Measurements from ENCODE around the gene ICE1.

ICE1 gene

DNA sequence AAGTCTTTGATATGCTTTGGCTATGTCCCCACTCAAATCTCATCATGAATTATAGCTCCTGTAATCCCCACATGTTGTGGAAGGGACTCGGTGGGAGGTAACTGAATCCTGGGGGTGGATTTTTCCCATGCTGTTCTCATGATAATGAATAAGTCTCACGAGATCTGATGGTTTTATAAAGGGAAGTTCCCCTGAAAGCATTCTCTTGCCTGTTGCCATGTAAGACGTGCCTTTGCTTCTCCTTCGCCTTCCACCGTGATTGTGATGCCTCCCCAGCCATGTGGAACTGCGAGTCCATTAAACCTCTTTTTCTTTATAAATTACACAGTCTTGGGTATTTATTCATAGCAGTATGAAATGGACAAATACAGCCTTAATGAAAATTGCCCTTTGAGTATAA, 44.7 kb upstream of the ICE1 start:
- Histone ChIP-seq H3K4me3 (ENCODE audit: low read depth in 1 of 2, low read length in 1 of 2) (no peak overlapping the region), H3K36me3 (no peaks in the 10 kb centered on the region), H3K9me3 (no peaks in the 10 kb centered on the region), H3K4me1 (ENCODE audit: control insufficient read depth in 1 of 2, insufficient read depth in 1 of 2, low read depth in 1 of 2, low read length in 1 of 2) (no peaks in the 10 kb centered on the region), H3K27me3 (no peaks in the 10 kb centered on the region), H3K27ac (no peak overlapping the region)
- TF ChIP-seq CTCF (IDR thresholded peaks at IDR 0.05) = no peak

DNA sequence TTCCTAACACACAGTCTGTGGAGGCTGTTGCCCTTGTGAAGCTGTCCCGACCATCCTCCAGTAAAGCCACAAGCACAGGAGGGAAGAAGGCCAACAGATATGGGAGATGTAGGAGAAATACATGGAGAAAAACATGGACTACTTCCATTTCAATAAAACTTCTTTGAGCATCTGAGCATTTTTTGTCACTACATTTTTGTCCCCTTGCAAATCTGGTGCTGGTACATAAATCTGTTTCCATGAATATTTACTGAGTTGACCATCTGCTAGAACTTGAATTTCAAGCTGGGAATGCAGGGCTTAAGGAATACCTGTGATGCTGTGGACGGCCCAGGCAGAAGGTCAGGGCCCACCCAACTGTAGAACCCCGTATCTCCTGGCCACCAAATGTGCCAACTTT, 43.9 kb upstream of the ICE1 start:
- H3K4me3 ChIP-seq (ENCODE audit: low read depth in 1 of 2, low read length in 1 of 2) = no peak overlapping the region
- TF ChIP-seq CTCF (IDR thresholded peaks at IDR 0.05) = no peak

DNA sequence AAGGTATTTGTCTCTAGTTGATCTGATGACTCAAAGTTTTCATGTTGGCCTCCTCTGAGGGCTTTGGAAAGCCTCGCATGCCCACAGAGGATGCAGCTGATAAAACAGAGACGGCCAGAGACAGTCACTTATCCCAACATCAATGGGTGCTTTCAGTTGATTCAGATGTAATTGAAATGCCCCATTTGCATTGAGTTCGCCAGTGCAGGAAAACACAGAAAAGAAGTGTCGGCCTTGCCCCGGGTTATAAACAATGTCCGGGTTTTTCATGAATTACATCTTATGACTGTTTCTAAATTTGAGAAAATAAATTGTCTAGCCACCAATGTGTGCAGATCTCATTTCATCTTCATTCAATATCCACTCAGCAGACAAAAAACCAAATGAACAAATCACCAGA, 42.2 kb upstream of the ICE1 start:
- Histone ChIP-seq H3K27me3 (no peaks in the 10 kb centered on the region), H3K9me3 (no peaks in the 10 kb centered on the region), H3K4me3 (ENCODE audit: low read depth in 1 of 2, low read length in 1 of 2) (no peak overlapping the region), H3K27ac (no peak overlapping the region), H3K4me1 (ENCODE audit: control insufficient read depth in 1 of 2, insufficient read depth in 1 of 2, low read depth in 1 of 2, low read length in 1 of 2) (no peaks in the 10 kb centered on the region), H3K36me3 (no peaks in the 10 kb centered on the region)
- no peak for TF ChIP-seq CTCF (IDR thresholded peaks at IDR 0.05)

More for the DNA sequence above, 43.9 kb upstream of the ICE1 start:
- Histone ChIP-seq H3K9me3 (no peaks in the 10 kb centered on the region), H3K36me3 (no peaks in the 10 kb centered on the region), H3K27ac (no peak overlapping the region), H3K4me1 (ENCODE audit: control insufficient read depth in 1 of 2, insufficient read depth in 1 of 2, low read depth in 1 of 2, low read length in 1 of 2) (no peaks in the 10 kb centered on the region), H3K27me3 (no peaks in the 10 kb centered on the region)

DNA sequence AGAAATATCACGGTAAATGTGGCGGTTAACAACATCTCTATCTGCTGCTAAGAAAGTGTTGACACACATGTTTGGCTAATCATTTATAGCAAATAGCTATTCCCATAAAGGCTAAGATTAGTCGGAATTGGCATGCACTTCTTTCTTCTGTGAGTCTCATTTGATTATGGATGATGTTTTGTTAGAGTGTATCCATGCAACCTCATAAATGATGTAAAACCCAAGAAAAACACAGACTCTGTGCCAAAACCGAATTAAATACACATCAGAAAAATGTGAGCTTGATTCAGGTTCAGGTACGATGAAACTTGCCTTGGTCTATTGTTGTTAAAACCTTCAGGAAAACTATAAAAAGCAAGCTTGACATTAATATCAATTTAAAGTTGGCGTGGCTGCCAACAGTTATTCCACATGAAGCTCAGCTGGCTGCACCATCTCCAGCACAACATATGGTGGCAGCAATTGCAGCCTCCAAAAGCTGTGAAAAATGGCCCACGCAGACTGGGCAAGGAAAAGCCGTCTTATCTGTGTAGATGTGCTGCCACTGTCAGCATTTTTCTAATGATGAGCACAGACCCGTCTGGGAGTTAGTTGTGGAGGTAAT, 41.1 kb upstream of the ICE1 start:
- H3K36me3 ChIP-seq = no peaks in the 10 kb centered on the region
- TF ChIP-seq CTCF (IDR thresholded peaks at IDR 0.05) = no peak
- no peaks in the 10 kb centered on the region for H3K27me3 ChIP-seq
- no peaks in the 10 kb centered on the region for H3K4me1 ChIP-seq (ENCODE audit: control insufficient read depth in 1 of 2, insufficient read depth in 1 of 2, low read depth in 1 of 2, low read length in 1 of 2)
- no peak overlapping the region for H3K27ac ChIP-seq
- no peaks in the 10 kb centered on the region for H3K9me3 ChIP-seq
- H3K4me3 ChIP-seq (ENCODE audit: low read depth in 1 of 2, low read length in 1 of 2) = no peak overlapping the region

DNA sequence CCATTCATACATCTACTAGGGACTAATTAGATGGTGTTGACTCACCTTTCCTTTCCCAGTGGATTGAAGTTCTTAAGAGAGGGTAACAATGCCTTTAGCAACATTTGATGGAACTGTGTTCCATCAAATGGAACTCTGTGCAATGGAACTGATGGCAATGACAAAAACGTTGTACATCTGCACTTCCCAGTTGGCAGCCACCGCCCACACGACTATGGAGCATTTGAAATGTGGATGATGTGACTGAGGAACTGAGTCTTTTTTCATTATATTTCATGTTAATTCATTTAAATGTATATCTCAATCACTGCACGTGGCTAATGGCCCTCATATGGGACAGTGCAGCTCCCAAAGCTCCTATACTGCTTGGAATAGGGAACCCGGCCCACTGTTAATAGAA, 39.0 kb upstream of the ICE1 start:
- Histone ChIP-seq H3K36me3 (no peaks in the 10 kb centered on the region), H3K9me3 (no peaks in the 10 kb centered on the region), H3K27me3 (no peaks in the 10 kb centered on the region), H3K27ac (no peak overlapping the region), H3K4me1 (ENCODE audit: control insufficient read depth in 1 of 2, insufficient read depth in 1 of 2, low read depth in 1 of 2, low read length in 1 of 2) (no peaks in the 10 kb centered on the region), H3K4me3 (ENCODE audit: low read depth in 1 of 2, low read length in 1 of 2) (no peak overlapping the region)
- TF ChIP-seq CTCF (IDR thresholded peaks at IDR 0.05) = no peak
